ENCODE results near the gene DYNLT4.

Gene DYNLT4

DNA sequence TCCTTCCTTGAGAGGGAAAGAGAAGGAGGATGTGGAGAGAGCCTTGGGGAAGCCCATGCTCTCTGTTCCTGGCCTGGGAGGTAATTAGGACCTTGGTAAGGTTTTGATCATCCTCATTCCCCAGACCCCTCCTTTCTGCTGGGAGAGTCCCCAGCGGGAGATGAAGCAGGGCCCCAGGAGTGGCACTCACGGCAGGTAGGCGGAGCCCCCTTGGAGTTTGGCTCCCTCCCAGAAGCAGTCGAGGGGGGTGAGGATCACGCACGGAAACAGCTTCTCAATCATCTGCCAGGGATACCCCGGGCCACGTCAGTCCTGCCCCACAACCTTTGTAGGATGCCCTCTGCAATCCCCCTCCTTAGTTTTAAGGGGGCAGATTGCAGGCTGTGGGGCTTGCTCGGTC is 24.4 kb upstream of the DYNLT4 start:
- H3K27ac ChIP-seq, result no peak overlapping the region
- no peak for TF ChIP-seq CTCF (IDR thresholded peaks at IDR 0.05)
- no peaks in the 10 kb centered on the region for H3K36me3 ChIP-seq
- no peak overlapping the region for H3K4me3 ChIP-seq (ENCODE audit: low read depth in 1 of 2, low read length in 1 of 2)
- peaks cover 51 to 52% of the 10 kb centered on the region in 2 experiments for H3K4me1 ChIP-seq (ENCODE audit: control insufficient read depth in 1 of 2, insufficient read depth in 1 of 2, low read depth in 1 of 2, low read length in 1 of 2)
- H3K9me3 ChIP-seq, result no peaks in the 10 kb centered on the region
- no peaks in the 10 kb centered on the region for H3K27me3 ChIP-seq

DNA sequence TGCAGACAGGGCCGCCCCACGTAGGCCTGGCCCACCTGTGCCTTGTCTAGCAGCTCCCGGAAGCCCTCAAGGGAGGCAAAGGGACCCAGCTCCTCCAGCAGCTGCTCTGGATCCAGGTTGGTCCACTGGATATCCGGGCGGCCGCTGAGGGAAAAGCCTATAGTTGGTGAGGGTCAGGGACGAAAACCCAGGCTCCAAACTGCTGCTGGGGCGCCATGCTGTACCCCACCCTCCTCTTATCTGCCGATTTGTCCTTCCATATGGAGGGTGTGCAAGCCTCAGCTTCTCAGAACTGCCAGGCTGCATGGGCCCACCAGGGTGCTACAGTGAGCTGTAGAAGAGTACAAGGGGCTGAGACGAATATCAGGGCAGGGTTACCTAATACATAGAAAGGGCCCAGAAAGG is 23.8 kb upstream of the DYNLT4 start:
- H3K36me3 ChIP-seq, result no peaks in the 10 kb centered on the region
- H3K27ac ChIP-seq, result no peak overlapping the region

DNA sequence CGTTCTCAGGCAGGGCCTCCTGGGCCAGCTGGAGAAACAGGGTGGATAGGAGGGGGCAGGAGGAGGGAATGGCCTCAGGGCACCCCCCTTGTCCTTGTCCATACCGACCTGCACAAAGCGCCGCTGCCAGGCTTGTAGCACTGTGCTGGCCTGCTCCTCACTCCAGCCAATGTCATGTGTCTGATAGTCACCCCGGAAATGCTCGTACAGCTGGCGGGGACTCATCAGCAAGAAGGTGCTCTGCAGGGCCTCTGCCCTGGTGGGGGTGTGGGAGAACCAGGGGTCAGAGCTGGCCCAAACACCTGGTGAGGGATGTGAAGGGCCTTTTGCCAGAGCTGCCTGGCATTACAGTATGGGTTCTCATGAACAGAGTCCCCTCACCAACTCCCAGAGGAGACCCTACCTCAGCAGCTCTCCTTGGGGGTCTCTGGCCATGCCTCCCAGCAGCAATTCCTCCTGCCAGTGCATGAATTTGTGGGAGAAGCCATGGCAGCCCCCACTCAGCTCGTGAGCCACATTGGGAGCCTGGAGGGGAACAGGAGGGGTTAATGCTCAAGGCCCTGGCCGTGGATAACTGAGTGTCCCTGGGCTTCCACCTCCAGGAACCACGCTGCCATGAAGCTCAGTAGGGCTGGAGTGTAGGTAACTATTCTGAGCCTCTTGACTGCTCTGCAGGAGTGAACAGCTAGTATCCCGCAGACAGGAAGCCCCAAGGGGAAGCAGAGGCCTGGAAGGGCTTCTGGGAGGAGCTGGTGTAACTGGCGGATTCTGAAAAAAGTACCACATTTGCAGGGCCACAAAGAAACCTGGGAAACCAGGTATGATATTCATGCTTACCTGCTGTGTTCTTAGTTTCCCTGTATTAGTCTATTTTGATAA is 22.6 kb upstream of the DYNLT4 start:
- no peak overlapping the region for H3K4me3 ChIP-seq (ENCODE audit: low read depth in 1 of 2, low read length in 1 of 2)
- no peaks in the 10 kb centered on the region for H3K27me3 ChIP-seq
- peak overlapping the region; percentile 1 for H3K27ac ChIP-seq
- no peaks in the 10 kb centered on the region for H3K36me3 ChIP-seq
- peaks cover 46 to 50% of the 10 kb centered on the region in 2 experiments for H3K4me1 ChIP-seq (ENCODE audit: control insufficient read depth in 1 of 2, insufficient read depth in 1 of 2, low read depth in 1 of 2, low read length in 1 of 2)
- TF ChIP-seq CTCF (IDR thresholded peaks at IDR 0.05), result no peak
- no peaks in the 10 kb centered on the region for H3K9me3 ChIP-seq

More for the DNA sequence above, 23.8 kb upstream of the DYNLT4 start:
- no peak for TF ChIP-seq CTCF (IDR thresholded peaks at IDR 0.05)
- Histone ChIP-seq H3K4me3 (ENCODE audit: low read depth in 1 of 2, low read length in 1 of 2) (no peak overlapping the region), H3K27me3 (no peaks in the 10 kb centered on the region), H3K9me3 (no peaks in the 10 kb centered on the region), H3K4me1 (ENCODE audit: control insufficient read depth in 1 of 2, insufficient read depth in 1 of 2, low read depth in 1 of 2, low read length in 1 of 2) (peaks cover 52 to 54% of the 10 kb centered on the region in 2 experiments)

GRCh38 chr1:44828841-44829440 is 21.8 kb upstream of the DYNLT4 start:
- Histone ChIP-seq H3K9me3 (no peaks in the 10 kb centered on the region), H3K27me3 (no peaks in the 10 kb centered on the region), H3K36me3 (no peaks in the 10 kb centered on the region), H3K4me1 (ENCODE audit: control insufficient read depth in 1 of 2, insufficient read depth in 1 of 2, low read depth in 1 of 2, low read length in 1 of 2) (peaks cover 38 to 42% of the 10 kb centered on the region in 2 experiments), H3K27ac (no peak overlapping the region), H3K4me3 (ENCODE audit: low read depth in 1 of 2, low read length in 1 of 2) (no peak overlapping the region)
- TF ChIP-seq CTCF (IDR thresholded peaks at IDR 0.05), result no peak

DNA sequence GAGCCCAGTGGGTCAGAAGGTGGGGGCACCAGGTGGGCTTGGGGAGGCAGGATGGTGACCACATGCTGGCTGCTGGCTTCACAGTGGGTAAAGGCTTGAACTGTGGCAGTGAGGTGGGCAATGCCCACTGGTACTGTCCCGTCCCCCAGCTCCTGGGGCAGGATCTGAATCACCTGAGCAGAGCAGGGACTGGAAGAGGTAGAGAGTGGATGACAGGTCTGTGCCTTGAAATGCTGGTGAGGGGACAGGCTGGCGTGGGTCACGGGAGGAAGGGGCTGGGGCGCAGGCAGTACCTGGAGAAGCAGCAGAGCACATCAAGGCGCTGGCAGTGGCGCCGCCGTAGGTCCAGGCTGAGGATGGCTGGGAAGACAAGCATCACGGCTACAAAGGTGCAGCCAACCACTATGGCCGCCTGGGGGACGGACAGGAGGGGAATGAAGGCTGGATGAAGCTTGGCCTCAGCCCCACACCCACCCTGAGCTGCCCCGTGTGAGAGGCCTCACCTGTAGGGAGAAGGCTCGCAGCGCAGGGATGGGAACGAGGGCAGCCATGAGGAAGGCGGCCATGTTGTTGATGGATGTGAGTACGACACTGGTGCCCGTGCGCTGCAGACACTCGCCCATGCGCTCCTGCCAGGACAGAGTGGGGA is 21.0 kb upstream of the DYNLT4 start:
- no peaks in the 10 kb centered on the region for H3K9me3 ChIP-seq

More for the DNA sequence above, 21.0 kb upstream of the DYNLT4 start:
- no peaks in the 10 kb centered on the region for H3K36me3 ChIP-seq
- no peak for TF ChIP-seq CTCF (IDR thresholded peaks at IDR 0.05)
- no peaks in the 10 kb centered on the region for H3K27me3 ChIP-seq
- no peak overlapping the region for H3K27ac ChIP-seq
- peaks cover 30 to 34% of the 10 kb centered on the region in 2 experiments for H3K4me1 ChIP-seq (ENCODE audit: control insufficient read depth in 1 of 2, insufficient read depth in 1 of 2, low read depth in 1 of 2, low read length in 1 of 2)
- no peak overlapping the region for H3K4me3 ChIP-seq (ENCODE audit: low read depth in 1 of 2, low read length in 1 of 2)
